HK-2 (cell line): Measurements from ENCODE around the gene NUP98.
A peak's percentile ranks its signal among the peaks of the same experiment; 100 is the strongest.

Experiments
- DNase-seq: peaks from one replicate; pipeline ENCODE4 v3.0.0-alpha.2; 2018; ENCODE audit not compliant: unreplicated experiment

NUP98 gene

DNA sequence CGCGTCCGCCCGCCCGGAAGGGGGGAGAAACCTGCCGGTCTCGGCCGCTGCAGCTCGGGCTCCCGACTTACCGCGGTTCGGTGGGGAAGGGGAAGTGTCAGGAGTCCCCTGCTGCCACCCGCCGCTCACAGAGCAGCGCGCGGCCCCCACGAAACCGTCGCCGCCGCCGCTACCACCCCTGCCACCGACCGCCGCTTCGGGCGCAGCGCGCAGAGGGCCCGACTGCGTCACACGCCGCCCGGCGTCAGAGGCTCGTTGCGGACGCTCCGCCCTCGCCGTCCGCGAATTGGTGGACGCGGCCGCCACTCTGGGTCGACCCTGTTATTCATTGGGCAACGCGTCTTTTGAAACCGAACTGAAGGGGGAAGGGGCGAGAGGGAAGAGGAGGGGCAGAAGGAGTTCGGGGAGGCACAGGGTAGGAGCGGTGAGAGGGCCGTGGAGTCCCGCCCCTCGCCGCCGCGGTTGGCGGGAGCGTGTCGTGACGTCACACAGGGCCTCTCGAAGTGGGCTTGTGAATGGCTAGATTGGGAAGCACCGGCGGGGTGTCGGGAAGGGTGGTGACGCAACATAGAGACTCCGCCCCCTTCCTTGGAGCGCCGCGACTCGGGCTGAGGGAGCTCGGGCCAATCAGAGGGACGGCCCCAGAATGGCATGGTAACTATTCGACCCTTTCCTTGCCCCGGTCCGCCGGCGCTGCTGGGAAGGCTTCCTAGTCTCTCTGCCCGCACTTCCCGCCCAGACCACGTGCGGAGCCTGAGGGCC is at the start of gene NUP98:
Gene NUP98, minus strand, starts transcription at position 226 of the 762 bp plus-strand sequence. CDS start 15,437 bp downstream, outside the sequence.
- peak; percentile 98 for DNase-seq

DNA sequence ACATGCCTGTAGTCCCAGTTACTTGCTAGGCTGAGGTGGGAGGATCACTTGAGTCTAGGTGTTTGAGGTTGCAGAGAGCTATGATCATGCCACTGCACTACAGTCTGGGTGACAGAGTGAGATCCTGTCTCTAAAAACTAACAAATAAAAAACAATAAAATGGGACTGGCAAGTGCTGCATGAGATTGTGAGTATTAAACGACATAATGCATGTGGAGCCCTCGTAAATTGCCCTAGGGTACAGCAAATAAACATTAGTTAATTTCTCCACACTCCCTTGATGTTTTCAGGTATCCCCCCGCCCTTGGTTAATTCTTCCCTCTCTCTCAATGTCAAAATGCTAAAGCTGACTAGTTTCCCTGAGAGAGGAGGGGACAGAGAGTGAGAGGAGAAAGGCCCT is 48.3 kb upstream of the NUP98 start:
- DNase-seq: no peak

DNA sequence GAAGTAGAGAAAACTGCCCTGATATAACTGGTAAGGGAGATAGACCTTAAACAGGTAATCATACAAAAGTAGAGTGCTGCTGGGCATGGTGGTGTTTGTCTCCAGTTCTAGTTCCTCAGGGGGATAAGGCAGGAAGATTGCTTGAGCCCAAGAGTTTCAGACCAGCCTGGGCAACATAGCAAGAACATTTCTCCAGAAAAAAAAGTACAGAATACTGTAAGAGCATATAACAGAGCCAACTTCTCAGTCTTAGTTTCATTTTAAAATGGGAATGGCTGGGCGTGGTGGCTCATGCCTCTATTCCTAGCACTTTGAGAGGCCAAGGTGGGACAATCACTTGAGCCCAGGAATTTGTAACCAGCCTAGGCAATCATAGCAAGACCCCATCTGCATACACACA is 47.9 kb upstream of the NUP98 start:
- no peak for DNase-seq

DNA sequence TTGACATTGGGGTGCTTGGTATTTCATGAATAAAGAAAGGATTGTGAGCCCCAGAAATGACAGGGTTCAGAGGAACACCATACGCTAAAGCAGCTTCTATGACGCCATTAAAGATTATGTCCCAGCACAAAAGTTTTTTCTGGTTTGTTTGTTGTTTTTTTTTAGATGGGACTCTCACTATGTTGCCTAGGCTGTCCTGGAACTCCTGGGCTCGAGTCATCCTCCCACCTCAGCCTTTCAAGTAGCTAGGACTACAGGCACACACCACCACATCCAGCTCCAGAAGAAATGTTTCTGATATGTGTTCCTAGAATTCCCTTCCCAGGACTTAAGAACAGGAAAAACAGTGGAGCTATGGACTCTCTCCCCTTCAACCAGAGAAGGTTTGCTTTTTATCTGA is 46.0 kb upstream of the NUP98 start:
- DNase-seq: no peak

DNA sequence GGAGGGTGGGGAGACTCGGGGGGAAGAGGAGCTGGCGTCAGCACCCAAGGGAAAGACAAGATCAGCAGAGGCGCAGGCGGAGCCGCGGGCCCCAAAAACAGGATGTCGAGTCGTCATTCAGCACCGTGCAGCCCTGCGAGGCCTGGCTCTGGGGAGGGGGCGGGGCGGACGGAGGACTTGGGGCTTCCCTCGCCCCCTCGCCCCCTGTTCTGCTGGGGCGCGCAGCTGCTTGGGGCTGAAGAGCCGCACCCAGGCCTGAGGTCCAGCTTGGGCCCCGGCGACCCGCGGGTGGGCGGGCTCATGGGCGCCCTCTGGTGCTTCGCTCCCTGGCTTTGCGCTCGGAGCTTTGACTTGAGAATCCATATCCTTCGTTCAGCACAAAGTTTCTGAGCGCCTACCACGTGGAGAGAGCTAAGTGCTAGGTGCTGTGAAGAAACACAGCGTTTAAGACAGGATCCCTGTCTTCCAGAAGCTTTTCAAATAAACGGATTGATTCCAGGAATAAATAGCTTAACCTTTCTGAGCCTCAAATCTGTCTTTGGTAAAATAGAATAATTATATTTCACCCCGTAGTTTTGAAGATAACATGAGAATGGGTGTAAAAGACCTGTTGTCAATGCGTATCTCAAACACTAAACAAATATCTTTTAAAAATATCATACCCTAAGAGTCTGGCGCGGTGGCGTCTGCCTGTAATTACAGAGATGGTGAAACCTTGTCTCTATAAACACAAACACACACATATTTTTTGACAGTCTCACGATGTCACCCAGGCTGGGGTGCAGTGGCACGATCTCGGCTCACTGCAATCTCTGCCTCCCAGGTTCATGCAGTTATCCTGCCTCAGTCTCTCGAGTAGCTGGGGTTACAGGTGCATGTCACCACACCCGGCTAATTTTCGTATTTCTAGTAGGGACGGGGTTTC is 44.3 kb upstream of the NUP98 start:
- peak; percentile 80 for DNase-seq

DNA sequence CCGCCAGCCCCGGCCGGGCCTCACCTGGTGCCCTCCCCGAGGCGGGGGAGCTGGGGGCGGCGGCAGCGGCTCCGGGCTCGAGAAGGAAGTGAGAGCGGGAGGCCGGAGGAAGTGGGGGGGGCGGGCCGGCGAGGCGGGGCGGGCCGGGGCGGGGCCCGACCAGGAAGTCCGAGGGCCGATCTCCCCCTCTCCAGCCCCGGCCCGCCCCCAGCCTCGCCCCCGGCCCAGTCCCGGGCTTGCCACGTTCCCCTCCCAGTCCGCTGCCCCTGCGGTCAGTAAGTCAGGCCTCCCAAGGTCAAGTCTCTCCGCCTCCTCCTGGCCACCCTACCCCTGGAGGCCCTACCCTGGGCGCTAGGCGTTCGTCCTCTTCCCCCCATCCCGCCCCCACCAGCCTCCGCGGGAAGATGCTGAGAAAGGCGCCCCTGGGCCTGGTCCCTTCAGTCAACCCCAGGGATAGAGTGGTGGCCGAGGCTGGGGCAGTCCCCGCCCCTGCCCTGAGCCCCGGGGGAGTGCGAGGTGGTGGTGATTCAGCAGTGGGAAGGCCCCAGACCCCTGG is 43.6 kb upstream of the NUP98 start, which contains the start of gene RHOG:
Gene RHOG, minus strand, starts transcription at position 90 of the 556 bp plus-strand sequence. CDS start 12,821 bp downstream, outside the sequence.
- DNase-seq: peak; percentile 83

DNA sequence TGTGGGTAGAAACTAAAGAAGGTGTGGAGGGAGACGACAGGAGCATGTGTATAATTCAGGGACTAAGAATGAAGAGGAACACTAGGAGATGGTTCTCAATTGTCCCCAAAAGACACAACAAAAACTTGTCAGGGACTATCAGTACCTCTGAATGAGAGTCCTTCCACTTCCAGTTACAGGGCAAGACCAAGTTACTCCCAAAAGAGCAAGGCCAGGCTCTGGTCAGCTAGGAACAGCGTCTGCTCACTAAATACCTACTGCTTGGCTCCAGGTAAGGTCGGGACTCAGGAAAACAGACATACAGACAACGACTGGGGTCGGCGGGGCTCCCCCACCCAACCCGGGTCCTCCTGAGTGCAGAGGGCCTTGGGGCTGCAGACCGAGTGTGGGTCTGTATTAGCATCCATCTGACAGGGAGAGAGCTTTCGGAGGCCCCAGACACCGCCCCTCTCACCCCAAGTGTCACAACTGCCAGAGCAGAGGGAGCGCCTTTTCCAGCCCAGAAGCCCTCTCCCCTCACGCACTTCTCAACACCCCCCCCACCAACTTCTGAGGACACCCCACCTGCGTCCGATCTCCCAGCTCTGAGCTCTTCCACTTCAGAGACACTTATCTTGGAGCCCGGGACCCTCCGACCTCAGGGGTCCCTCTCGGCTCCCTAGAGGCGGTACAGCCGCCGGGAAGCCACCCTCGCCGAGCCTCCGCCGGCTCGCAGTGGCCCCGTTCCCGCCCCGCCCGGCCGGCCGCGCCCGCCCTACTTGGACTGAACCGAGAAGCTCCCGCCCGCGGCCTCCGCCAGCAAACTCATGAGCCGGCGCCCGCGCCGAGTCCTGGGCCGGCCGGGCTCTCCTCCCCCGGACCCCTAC is 42.9 kb upstream of the NUP98 start:
- no peak for DNase-seq

DNA sequence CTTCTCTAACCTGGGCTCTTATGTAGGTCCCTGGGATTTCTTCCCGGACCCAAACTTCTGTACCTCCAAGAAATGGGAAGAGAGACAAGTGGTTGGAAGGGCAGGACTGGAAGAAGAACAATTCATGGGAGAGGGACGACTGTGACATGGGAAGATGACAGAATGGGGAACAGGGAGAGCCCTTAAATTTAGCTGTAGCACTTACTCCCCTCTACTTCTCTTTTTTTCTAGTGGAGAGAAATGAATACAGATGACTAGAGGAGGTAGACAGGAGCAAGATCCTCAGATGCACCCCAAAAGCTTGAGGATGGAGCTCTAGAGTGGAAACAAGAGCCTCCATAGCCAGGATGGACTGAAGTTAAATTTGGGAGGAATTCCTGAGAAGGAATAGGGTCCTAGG is 41.1 kb upstream of the NUP98 start:
- DNase-seq: no peak

DNA sequence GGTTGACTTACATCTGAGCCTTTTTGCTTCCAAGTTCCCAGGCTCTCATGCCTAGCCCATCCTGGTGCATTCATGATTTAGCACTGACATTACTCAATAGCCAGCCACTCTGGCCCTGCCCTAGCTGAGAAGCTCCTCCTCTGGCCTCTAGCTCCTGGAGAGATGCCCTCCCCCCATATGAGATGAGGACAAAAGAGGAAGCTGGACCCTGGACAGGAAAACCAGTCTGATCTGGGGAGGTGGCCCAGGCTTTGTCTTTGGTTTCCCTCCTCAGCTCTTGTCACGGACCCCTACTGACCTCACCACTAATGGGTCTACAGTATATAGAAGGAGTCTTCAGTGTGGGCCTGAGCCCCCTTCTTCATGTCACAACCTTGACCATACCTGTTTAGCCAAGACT is 40.4 kb upstream of the NUP98 start:
- no peak for DNase-seq

DNA sequence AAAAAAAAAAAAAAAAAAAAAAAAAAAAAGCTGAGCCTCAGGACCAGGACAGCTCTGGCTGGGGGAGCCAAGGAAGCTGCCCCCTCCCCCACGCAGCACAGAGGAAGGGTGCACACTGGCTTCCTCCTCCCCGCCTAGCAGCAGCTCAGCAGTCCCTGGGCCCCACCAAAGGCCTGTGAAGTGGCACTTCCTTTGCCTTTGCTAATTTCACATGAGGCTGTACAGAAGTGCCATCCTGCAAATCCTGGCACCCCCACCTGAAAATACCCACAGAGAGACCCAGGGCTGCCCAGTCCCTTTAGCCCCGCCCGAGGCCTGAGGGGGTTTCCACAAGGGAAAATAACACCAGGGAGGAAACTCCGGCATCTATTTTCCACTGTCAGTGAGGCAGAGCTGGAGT is 39.5 kb upstream of the NUP98 start:
- no peak for DNase-seq

DNA sequence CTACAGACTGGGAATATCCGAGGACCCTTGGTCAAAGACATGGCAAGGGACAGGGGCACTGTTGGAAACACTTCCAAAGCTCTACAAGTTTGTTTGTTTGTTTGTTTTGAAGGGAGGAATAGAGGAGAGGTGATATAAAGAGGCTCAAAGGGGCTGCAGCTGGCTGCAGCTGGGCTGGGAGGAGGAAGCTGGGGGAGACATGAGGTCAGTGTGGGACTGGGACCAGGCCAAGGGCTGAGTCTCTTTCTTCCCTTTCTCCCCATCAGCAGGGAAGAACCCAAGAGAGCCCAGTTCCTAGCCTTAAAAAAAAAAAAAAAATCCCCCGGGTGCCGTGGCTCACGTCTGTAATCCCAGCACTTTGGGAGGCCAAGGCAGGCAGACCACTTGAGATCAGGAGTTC is 38.4 kb upstream of the NUP98 start:
- no peak for DNase-seq

DNA sequence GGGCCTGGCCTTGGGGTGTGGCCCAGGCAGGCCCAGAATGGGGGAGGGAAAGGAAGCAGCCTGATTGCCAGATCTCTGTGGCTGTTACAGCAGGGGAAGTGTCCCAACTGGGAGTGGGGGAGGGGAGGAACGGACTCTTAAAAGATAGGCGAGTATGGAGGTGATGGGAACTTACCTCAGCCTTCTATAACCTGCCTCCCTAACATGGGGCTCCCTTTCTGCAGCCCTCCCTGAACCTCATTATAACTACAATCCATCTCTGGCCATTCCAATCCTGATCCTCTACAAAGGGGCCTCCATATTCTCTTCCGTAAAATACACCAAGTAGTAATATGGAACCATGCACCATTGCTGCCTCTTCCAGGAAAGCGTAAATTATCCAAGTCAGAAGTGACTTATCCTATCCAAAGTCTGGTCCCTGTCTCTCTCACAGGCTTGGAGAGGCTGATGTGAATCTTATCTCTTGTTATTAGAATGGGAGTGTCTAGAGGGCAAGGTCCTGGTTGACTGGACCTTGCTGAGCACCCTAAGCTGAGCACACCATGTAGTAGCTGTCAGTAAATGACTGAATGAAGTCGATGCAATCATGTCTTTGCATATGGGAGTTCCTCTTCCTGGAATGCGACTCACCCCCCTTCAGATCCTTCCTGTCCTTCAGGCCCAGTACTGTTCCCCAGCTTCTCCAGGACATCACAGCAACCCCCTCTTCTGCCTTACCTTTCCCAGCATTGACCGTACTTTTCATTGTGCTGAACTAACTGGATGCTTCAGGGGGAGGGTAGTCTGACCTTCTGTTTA is 37.5 kb upstream of the NUP98 start:
- no peak for DNase-seq

DNA sequence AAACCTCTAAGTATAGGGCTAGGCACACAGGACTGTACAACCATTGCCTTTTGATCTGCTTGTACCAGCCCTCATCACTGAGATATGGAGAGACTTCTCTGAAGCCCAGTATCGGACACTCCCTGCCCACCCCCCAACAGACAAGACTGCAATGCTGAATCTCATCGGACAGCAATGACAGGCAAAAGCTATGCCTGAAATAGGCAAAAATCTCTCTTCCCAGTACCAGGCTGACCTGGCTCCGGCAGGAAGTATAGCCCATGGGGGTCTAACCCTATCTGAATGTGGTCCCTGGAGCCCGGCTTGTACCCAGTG is 37.0 kb upstream of the NUP98 start:
- DNase-seq: no peak

DNA sequence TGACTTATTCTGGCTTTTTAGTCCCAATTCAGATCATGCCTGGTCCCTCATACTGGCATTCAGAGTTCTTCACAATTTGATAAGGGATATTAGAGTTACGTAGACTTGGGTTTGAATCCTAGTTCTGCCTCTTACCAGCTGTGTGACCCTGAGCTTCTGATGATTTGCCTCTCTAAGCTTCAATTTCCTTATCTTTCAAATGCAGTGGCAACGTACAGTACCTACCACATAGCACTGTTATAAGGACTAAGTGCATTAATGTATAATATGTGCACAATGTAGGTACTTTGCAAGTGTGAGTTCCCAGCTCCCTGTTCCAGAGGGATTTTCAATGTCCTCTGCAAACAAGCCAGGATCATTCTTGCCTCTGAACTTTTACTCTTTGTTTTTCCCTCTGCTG is 36.1 kb upstream of the NUP98 start:
- no peak for DNase-seq

DNA sequence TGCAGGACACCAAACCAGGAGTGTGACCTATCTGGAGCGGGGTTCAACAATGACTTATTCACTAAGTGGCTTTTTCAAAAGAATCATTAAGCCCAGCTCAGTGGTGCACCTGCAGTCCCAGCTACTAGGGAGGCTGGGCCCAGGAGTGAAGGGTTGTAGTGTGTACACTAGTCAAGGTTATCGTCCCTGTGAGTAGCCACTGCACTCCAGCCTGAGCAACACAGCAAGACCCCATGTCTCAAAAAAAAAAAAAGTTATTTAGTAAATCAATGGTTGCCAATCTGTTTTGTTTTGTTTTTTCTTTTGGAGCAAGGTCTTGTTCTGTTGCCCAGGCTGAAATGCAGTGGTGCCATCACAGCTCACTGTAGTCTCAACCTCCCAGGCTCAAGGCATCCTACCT is 35.5 kb upstream of the NUP98 start:
- DNase-seq: no peak

DNA sequence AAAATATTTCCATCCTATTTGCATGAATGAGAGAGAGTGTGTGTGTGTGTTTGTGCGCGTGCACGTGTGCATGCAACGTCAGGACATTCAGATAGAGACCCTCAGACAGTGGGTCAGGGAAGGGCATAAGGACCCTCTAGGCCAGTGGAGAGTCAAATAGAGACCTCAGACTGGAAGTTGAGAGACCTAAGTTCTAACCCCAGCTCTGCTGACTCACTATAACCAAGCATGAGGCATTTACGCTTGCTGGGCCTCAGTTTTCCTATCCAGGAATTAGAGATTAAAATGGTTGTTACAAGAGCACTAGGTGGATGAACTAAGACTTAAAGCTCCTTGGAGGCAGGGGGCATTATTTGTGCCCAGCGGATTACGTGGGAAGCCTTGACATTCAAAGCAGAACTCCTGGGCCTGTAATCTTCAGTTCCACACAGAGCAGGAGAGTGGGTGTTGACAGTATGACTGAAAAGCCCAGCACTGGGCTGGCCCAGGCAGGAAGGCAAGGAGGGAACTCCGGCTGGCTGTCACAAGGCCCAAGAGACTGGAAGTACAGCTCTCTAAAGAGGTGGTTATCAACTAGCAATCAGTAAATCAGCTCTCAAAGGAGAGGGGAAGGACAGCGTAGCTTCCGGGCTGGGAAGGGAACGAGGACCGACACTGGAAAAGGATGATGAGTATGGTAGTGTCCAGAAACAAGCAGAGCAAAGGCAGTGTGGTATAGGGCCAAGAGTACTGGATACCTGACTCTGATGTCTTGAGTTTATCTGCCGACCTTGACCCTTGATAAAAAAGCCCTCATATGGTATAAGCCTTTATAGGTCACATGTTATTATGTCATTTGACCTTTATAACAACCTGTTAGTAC is 34.3 kb upstream of the NUP98 start:
- DNase-seq: no peak

DNA sequence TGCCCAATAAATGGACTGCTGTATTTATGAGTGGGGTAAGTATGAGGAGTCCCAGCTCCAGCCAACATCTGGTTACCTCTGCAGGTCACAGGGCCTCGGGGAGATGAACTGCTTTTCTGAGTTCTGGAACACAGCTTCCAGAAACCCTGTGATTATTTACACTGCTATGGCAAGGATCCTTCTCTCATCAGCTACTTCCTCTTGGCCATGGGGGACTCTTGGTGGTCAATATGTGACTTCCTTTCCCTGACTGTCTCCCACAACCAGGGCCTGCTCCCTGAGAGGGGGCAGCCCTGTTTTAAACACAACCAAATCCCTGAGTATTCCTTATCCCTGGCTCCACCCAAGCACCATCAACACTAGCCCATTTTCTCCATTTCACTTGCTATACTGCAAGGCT is 33.4 kb upstream of the NUP98 start:
- no peak for DNase-seq

DNA sequence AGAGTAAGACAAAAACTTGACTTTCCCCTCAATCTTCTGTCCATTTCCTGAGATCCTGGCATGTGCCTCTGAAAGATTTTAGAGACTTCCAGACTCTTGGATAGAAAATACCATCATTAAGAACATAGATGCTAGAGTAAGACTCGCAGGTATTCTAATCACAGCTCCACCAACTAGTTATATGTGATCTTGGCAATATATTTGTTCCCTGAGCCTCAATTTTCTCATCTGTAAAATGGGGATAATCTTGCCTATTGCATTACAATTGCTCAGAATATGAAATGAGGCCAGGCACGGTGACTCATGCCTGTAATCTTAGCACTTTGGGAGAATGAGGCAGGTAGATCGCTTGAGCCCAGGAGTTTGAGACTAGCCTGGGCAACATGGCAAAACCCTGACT is 32.7 kb upstream of the NUP98 start:
- DNase-seq: no peak

DNA sequence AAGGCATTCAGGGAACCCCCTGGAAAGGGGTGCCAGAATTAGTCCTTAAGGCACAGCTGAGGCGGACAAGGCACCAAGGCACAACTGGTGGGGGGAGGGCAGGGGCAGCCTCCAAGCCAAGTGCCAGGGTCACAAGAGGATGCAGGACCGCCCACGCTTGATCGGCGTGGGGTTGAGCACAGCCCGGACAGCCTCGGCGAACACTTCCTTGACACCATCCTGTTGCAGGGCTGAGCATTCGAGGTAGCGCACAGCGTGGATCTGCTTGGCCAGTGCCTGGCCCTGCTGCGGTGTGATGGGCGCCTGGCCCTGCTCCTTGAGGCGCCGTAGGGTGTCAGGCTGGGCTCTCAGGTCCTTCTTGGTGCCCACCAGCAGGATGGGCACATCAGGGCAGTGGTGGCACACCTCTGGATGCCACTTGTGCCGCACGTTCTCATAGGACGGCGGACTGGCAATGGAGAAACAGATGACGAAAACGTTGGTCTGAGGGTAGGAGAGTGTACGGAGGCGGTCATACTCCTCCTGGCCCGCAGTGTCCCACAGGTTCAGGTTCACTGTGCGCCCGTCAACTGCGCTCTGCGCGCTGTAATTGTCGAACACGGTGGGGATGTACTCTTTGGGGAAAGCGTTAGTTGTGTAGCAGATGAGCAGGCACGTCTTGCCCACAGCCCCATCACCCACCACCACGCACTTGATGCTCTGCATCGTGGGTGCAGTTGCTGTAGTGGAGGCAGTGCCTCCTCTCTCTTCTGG is 30.3 kb upstream of the NUP98 start:
- DNase-seq: no peak
